Activated CD4-positive, CD25-positive, alpha-beta regulatory T cell treated with anti-CD3 and anti-CD28 coated beads, Interleukin-2, amount 50 U/mL, for 16 hours (primary cell): ENCODE measurements around the gene MORF4L1.
A peak's percentile ranks its signal among the peaks of the same experiment; 100 is the strongest.
"Not testable (repeated sequence)": the region's sequence is repeated elsewhere in the genome, so short reads cannot be mapped to it uniquely, and the experiment has no call there.

ENCODE experiments used
- DNase-seq: peaks from one replicate; pipeline ENCODE4 v3.0.0-alpha.2; 2020; ENCODE audit warnings: low read depth, low spot score

The MORF4L1 gene

DNA sequence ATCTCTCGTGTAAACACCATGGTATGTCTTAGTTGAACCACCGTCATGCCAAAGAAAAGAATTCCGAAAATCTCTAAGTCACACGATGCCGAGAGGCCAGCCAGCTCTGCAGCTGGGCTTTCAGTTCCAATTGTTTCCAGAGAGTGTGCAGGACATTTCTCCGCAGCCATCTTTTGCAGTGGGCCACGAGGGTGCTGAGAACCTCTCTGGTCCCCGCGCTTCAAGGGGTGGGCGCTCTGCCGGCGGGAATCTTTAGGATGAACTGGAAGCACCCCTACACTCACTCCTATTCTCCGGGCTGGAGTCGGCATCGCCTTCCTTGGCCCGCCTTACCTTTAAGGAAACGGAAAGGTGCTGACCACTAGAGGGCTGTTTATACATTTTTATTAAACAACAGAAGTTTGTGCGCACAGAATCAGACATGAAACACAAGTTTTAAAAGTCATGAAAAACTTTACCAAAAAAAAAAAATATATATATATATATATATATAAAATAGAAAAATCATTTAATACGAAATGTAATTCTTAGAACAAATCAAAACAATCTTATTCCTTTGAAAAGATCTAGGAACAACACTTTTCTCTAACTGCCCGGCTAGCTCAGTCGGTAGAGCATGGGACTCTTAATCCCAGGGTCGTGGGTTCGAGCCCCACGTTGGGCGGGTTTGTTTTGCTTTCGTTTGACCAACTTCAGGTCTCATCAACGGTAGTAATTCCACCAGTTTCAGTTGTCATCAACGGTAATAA, 12.5 kb upstream of the MORF4L1 start:
- peak; percentile 36 for DNase-seq

DNA sequence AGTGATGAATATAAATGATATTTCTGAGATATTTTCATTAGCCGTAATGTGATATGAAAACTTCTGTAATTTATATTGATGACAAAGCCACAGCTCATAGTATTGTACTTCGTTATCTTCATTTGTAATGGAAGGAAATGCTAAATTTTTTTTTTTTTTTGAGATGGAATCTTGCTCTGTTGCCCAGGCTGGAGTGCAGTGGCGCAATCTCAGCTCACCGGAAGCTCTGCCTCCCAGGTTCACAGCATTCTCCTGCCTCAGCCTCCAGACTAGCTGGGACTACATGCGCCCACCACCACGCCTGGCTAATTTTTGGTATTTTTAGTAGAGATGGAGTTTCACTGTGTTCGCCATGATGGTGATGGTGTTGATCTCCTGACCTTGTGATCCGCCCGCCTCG, 7.1 kb upstream of the MORF4L1 start:
- not testable (repeated sequence) for DNase-seq

DNA sequence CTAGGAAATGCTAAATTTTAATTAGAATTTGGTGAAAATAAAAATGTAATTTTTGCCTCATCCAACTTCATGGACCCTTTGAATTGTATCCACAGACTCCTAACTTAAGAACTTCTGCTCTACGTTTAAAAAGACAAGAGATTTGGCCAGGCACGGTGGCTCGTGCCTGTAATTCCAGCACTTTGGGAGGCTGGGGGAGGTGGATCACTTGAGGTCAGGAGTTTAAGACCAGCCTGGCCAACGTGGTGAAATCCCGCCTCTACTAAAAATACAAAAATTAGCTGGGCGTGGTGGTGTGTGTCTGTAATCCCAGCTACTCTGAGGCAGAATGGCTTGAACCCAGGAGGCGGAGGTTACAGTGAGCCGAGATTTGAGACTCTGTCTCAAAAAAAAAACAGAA, 6.7 kb upstream of the MORF4L1 start:
- DNase-seq, result not testable (repeated sequence)

DNA sequence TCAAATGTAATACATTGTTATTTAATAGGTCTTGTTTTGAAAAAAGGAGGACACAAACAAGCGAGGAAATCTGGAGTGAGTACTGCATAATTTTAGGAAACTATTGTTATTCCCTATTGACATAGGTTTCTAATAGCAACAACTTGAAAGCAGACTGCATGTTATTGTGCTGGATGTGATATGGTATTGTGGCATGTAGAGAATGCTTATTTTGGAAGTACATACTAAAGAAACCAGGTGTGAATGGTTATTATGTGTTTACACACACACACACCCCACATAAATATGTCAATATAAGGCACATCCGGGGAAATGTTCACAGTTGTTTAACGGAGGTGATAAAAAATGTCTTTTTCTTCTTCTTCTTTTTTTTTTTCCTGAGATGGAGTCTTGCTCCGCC, 5.9 kb upstream of the MORF4L1 start:
- DNase-seq, result no peak

DNA sequence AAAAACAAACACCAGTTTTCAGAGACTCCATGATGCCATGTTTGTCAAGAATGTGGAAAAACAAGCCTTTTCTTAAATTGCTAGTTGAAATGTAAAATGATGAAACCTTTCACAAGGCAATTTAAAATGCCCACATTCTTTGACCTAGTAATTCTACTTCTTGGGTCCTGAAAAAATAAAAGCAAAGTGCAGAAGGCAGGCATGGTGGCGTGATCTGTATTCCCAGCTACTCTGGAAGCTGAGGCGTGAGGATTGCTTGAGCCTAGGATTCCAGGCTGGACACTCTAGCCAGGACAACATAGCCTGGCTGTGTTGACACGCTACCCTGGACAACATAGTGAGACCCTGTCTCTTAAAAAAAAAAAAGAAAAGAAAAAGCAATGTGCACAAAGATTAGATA, 4.3 kb upstream of the MORF4L1 start:
- no peak for DNase-seq

DNA sequence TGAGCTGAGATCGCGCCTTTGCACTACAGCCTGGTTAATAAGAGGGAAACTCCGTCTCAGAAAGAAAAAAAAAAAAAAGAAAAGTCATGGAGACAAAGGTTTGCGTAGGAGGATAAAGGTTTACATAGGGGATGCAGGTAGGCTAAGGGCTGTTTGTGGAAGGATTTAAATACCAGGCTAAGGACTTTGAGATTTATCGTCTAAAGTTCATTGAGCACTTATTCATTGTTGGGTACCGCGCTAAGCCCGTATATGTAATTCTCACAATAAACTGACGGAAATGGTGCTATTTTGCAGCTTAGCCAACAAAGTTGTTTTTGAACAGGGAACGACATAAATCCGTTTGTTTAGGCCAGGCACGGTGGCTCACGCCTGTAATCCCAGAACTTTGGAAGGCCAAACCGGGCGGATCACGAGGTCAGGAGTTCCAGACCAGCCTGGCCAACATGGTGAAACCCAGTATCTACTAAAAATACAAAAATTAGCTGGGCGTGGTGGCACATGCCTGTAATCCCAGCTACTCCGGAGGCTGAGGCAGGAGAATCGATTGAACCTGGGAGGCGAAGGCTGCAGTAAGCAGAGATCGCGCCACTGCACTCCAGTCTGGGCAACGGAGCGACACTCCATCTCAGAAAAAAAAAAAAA, 1.1 kb upstream of the MORF4L1 start:
- DNase-seq, result not testable (repeated sequence)

DNA sequence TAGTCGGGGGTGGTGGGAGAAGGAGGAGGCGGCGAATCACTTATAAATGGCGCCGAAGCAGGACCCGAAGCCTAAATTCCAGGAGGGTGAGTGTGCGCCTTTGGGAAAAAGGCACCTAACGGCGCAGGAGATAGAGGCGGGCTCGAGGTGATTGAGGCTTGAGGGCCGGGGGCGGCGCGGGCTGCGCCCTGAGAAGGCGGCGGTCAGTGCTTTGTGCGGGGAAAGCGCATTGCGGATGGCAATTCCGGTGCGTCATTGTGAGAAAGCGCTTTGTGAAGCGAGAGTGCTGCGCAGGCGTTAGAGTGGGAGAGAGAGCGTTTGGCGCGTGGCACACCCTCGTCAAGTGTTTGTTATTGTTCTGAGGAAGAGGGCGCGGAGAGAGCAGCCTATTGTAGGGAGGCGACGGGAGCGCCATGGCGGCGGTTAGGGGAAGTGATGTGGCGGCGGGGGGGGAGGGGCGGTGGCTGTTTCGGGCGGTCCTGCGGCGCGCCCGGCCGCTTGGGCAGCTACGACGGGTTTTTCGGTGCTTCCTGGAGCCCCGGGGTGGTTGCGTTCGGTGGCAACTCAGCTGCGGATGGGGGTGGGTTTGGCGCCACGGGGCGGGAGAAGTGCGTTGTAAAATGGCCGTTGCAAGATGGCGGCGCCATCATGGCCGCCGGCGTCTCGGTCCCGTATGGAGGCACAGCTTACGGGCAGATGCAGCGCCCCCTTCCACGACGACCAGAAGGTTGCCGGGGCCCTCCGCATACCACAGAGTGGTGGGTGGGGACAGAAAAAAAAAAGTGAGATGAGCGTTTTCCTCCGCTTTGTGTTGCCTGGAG, 492 bp downstream of the MORF4L1 start:
- DNase-seq, result peak; percentile 79

DNA sequence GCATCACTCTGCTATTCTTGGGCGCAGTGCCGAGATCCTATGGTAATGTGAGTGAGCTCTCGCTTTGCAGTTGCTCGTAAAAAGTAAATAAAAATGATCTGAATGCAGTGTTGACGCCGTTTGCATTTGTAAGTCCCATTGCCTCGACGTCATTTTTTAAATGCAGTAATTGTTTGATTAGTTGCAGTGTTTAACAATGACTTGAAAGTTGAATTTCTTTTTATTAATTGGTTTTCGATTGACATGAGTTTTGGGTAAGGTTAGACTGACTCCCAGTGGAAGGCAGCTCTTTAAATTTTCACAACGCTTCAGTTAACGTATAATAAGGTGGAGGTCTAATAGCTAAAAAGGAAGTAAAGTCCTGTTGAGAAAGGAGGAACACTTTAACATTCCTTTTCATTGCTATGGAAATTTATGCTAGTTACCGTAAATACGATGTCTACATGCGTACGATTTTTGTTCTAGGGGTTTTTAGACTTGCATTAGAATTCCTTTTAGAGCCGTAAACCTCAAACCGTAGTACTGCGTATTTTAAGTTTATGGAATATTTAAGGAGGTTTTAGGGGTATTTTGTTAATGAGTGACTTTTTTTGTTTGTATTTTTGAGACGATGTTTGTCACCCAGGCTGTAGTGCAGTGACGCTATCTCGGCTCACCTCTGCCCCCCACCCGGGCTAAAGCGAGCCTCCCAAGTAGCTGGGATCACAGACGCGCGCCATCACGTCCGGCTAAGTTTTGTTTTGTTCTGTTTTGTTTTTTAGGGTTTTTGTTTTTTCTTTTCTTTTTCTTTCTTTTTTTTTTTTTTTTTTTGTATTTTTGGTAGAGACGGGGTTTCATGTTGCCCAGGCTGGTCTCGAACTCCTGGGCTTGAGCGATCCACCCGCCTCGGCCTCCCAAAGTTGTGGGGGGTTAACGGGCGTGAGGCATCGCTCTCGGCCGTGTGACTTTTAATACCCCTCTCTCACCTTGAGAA, 1.4 kb downstream of the MORF4L1 start:
- no peak for DNase-seq

DNA sequence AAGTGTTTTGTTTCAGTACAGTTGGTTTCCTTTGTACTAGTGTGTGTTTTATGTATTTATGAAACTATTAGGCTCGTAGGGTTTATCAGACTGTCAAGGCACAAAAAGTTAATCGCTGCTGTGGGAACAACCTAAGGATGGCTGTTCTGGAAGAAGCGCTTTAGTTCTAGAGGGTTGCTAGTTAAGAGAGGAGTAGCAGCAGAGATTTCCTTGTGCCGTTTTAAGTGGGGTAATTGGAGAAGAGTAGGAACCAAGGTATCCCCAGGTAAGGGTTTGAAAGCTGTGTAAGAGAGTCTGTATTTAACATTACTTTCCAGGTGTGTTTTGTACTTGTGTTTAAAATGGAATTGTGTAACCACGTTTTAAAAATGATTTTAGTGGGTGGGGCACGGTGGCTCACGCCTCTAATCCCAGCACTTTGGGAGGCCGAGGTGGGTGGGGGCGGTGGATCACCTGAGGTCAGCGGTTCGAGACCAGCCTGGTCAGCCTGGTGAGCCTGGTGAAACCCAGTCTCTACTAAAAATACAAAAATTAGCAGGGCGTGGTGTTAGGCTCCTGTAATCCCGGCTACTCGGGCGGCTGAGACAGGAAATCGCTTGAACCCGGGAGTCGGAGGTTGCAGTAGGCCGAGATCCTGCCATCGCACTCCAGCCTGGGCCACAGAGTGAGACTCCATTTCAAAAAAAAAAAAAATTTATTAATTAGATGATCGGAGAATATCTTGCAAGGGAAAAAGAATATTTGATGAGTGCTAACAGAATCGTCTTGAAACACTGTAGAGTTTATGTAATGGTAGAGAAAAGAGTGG, 2.6 kb downstream of the MORF4L1 start:
- DNase-seq, result no peak

DNA sequence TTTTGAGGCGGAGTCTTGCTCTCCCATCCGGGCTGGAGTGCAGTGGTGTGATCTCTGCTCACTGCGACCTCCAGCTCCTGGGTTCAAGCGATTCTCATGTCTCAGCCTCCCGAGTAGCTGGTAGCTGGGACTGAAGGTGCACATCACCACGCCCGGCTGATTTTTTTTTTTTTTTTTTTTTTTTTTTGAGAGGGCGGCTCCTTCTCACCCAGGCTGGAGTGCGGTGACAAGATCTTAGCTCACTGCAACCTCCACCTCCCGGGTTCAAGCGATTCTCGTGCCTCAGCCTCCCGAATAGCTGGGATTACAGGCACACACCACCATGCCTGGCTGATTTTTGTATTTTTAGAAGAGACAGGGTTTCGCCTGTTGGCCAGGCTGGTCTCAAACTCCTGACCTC, 4.3 kb downstream of the MORF4L1 start:
- not testable (repeated sequence) for DNase-seq

DNA sequence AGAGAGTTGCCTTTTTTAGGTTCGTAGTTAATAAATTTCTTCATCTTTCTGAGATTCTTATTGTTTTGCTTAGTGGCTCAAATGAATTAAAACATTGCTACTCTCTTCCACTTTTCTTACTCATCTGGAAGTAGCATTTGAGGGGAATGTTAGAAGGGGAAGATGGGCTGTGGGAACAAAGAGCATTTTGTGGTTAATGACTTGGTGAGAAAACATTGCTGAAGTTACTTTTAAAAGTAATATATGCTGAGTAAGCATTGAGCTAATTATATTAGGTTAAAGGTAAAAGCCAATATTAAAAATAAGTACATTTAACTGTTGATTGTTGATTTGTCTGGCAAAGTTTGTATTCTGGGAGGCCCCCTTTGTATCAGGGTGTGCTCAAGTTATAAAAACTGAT, 5.7 kb downstream of the MORF4L1 start:
- DNase-seq, result no peak

DNA sequence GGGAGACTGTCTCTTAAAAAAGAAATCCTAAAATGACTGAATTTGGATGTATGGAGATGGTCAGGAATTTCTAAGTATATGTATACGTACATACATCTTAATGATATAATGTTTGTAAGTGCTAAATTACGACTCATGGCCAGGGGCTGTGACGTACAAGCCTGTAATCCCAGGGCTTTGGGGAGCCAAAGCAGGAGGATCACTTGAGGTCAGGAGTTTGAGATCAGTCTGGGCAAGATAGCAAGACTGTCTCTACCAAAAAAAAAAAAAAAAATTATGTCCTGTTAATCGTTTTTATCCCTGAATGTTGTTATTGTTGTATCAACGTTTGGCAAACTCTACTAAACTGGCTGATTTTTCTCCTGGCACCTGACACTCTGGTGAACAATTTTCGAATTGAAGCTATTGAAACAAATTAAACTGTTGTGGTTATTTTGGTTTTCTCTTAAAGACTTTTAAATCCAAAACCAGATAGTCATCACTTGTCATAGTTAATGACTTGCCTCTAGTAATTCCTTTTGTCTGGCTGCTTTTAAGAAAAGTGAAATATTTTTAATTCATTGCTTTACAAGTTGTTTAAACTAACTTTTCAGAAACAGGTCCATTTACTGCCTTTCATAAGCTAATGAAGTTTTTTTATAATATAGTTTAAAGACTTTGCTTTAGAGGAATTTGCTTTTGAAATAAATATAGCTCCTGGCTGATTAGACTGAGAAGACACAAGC, 7.0 kb downstream of the MORF4L1 start:
- DNase-seq, result no peak

DNA sequence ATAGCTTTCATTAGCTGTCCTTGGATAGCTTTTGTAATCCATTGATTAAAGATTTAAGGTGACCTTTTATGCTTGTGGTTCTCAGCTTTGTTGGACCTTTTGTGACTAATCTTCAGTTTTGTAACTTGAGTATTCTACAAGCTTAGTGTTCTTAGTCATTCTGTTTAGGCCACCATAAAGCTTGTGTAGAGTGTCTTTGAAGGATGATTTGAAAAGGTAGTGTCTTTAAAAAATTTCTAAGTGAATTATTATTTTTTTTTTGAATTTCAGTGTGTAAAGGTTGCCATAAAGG, 7.5 kb downstream of the MORF4L1 start:
- DNase-seq, result no peak

DNA sequence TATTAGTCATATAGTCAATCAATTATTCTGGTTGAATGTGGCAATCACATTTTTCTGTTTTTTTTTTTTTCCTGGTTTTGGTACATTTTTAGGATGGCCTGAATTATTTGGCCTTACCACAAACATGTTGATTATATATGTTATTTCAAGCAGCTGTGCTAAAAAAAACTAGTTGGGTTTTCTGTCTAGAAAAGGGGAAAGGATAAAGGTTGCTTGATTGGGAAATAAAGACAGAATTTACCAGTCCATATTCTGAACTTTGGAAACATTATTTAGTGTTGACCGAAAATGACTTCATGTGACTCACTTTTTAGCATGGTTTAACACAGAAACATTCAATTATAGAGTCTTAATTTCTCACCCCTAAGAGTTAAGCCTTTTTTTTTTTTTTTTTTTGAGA, 8.1 kb downstream of the MORF4L1 start:
- no peak for DNase-seq

DNA sequence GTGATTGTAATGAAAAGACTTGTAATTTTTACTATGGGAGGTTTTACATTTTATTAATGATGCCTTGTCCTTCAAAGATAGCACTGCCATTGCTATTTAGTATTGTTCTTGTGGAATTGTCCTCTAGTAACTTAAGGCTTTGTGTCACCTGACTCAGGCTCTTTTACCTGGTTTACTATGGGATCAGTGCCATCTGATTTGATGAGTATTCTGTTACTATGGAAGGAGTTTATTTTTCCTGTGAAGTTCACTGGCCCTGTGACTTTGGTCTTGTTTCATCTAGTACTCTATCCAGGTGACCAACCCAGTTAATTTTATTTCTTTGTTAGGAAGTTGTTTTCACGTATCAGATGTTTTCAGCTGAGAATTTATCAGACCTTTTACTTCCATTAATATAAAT, 9.0 kb downstream of the MORF4L1 start:
- no peak for DNase-seq

DNA sequence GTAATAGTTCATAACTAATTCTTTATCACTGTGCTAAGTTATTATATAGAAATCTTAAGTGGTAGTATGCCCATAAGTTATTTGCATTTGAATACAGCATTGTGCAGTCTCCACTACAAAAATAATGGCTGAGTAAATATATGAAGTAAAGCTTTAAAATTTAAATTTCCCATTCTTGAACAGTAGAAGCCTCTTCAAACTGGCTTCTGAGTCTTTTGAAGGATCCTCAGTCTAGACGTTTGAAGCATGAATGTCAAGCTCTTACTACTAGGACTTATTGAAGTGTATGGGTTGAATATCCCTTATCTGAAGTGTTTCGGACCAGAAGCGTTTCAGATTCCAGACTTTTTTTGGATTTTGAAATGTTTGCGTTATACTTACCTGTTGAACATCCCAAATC, 16.3 kb downstream of the MORF4L1 start:
- DNase-seq, result no peak

DNA sequence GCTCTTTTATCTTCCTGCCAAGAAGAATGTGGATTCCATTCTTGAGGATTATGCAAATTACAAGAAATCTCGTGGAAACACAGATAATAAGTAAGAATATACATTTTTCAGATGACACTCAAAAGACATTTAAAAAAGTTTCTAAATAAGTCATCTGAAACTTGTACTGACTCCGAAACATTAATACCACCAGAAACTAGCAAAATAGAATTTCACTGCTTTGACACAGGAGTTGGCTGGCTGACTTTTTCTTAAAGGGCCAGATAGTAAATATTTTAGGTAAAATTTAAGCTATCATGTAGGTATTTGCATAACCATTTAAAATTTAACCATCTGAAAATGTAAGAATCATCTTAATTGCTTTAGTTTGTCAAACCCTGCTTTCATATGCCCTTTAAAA, 20.8 kb downstream of the MORF4L1 start:
- no peak for DNase-seq

DNA sequence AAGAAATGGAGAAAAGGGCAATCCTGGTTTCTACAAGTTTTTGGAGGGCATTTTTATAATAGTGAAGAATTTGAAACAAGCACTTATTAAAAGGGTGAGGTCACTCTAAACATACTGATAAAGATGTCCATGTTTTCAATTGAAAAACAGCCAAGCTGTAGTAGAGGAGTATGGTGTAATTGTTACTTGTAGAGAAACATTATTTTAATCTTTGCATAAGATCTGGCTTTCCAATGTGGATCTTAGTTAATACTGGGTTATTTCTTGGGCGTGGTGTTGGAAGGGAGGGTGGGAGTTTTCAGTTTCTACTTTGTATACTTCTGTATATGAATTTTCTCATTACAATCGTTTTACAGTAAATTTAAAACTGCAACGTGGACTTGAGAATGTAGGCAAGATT, 22.8 kb downstream of the MORF4L1 start:
- no peak for DNase-seq

DNA sequence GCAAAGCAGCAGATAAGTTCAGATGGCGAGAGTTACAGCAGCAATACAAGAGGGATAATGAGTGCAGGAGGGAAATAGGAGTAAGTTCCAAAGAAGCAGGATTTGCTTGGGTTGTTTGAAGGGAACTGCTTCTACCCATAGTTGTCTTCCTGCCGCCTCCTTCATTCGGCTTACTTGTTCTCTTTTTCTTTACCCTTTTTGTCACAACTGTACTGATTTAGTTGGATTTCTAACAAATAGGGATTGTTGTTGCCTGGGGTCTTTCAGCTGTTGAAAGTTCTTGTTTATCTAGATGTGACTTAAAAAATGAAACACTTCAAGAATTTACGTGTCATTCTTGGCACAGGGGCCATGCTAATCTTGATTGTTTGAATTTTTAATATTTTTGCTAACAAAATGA, 25.9 kb downstream of the MORF4L1 start:
- DNase-seq, result no peak
